IMR-90 (cell line): ENCODE results near the gene OR8B3. TPM values are rescaled to one million over a fixed set of nuclear protein-coding genes. Genes with fewer than 3 reads are reported as not detected.

Experiments used
- ATAC-seq: fragments of 200-7000 bp; cut with Tn5 transposase; 2 replicates; pipeline ENCODE4 v1.9.1; 2020; ENCODE audit warnings: low read depth, mild to moderate bottlenecking, moderate library complexity
- BruUV-seq: library from RNA; stranded (reverse); fragments of 400-500 nt; replicated peaks from 2 replicates; lab custom pipeline; 2021; lab: Mats Ljungman, UMichigan
- CTCF ChIA-PET: fragments of 300-600 bp; formaldehyde crosslinking; extraction: SDS; loops from one replicate; lab custom pipeline; 2021; ENCODE audit warnings: antibody characterized with exemption; lab: Yijun Ruan, JAX
- POLR2A ChIA-PET: fragments of 300-600 bp; sonication (Branson Sonifier 250); formaldehyde crosslinking; loops from one replicate; lab custom pipeline; 2022; ENCODE audit warnings: antibody characterized with exemption; ENCODE audit not compliant: unreplicated experiment; lab: Charles Lee
- DNase-seq: peaks from one replicate; pipeline ENCODE4 v3.0.0; 2013
- H2AFZ ChIP-seq: replicated peaks from 2 replicates; pipeline ENCODE3; 2013; ENCODE audit warnings: low read length, mild to moderate bottlenecking; ENCODE audit not compliant: poor library complexity
- H2AK5ac ChIP-seq: 2 replicates; pipeline ENCODE4 v1.6.1; 2013; ENCODE audit warnings: low read depth, low read length, inconsistent platforms
- H2AK9ac ChIP-seq: replicated peaks from 2 replicates; pipeline ENCODE3; 2013; ENCODE audit warnings: mild to moderate bottlenecking, low read depth, low read length, moderate library complexity; ENCODE audit not compliant: poor library complexity
- H2BK120ac ChIP-seq: 2 replicates; pipeline ENCODE4 v1.6.1; 2013; ENCODE audit warnings: low read depth, low read length, inconsistent platforms
- H2BK15ac ChIP-seq: 3 replicates; pipeline ENCODE4 v1.6.1; 2013; ENCODE audit warnings: low read depth, low read length, inconsistent platforms
- H2BK20ac ChIP-seq: 2 replicates; pipeline ENCODE4 v1.6.1; 2013; ENCODE audit warnings: low read depth, mild to moderate bottlenecking, inconsistent platforms, low read length, moderate library complexity
- H2BK5ac ChIP-seq: 2 replicates; pipeline ENCODE4 v1.6.1; 2013; ENCODE audit warnings: mild to moderate bottlenecking, low read depth, low read length, inconsistent platforms; ENCODE audit not compliant: poor library complexity, severe bottlenecking
- H3K14ac ChIP-seq: replicated peaks from 2 replicates; pipeline ENCODE4 v1.6.1; 2013; ENCODE audit warnings: low read depth, low read length, inconsistent platforms
- H3K18ac ChIP-seq: 2 replicates; pipeline ENCODE4 v1.6.1; 2013; ENCODE audit warnings: low read depth, low read length, control low read depth
- H3K23ac ChIP-seq: 2 replicates; pipeline ENCODE4 v1.6.1; 2013; ENCODE audit warnings: low read depth, low read length, inconsistent platforms
- H3K27ac ChIP-seq: 2 replicates; pipeline ENCODE4 v1.5.1; 2013; ENCODE audit warnings: mild to moderate bottlenecking, control low read depth, low read length; ENCODE audit not compliant: insufficient read depth
- H3K27me3 ChIP-seq: 2 replicates; pipeline ENCODE4 v1.6.1; 2013; ENCODE audit warnings: low read length; ENCODE audit not compliant: control insufficient read depth, insufficient read depth
- H3K36me3 ChIP-seq: 2 replicates; pipeline ENCODE4 v1.6.1; 2013; ENCODE audit warnings: low read length, mixed read lengths; ENCODE audit not compliant: control insufficient read depth, insufficient read depth
- H3K4ac ChIP-seq: 2 replicates; pipeline ENCODE4 v1.6.1; 2013; ENCODE audit warnings: low read depth, low read length, inconsistent platforms
- H3K4me1 ChIP-seq: 2 replicates; pipeline ENCODE4 v1.6.1; 2013; ENCODE audit warnings: low read length, mixed read lengths; ENCODE audit not compliant: control insufficient read depth, insufficient read depth
- H3K4me2 ChIP-seq: 2 replicates; pipeline ENCODE4 v1.6.1; 2013; ENCODE audit warnings: low read depth, mild to moderate bottlenecking, control low read depth, low read length, moderate library complexity
- H3K4me3 ChIP-seq: 2 replicates; pipeline ENCODE4 v1.5.1; 2013; ENCODE audit warnings: low read depth, mild to moderate bottlenecking, control low read depth, low read length, moderate library complexity; ENCODE audit not compliant: insufficient read depth
- H3K56ac ChIP-seq: 2 replicates; pipeline ENCODE4 v1.6.1; 2013; ENCODE audit warnings: low read length, inconsistent platforms; ENCODE audit not compliant: insufficient read depth; ENCODE audit errors: extremely low read depth
- H3K79me1 ChIP-seq, 2 experiments: 2 replicates each; pipeline ENCODE4 v1.6.1; 2013; ENCODE audit warnings: low read length in 2 of 2, inconsistent platforms in 1 of 2, low read depth in 1 of 2
- H3K9ac ChIP-seq: 2 replicates; pipeline ENCODE4 v1.6.1; 2013; ENCODE audit warnings: low read depth, low read length, control low read depth
- H3K9me1 ChIP-seq: 2 replicates; pipeline ENCODE4 v1.6.1; 2013; ENCODE audit warnings: low read length, inconsistent platforms; ENCODE audit not compliant: insufficient read depth
- H3K9me3 ChIP-seq: 2 replicates; pipeline ENCODE4 v1.6.1; 2013; ENCODE audit warnings: low read length; ENCODE audit not compliant: control insufficient read depth, insufficient read depth
- H4K20me1 ChIP-seq: 2 replicates; pipeline ENCODE4 v1.6.1; 2013; ENCODE audit warnings: low read length, inconsistent platforms; ENCODE audit not compliant: insufficient read depth
- H4K5ac ChIP-seq: 2 replicates; pipeline ENCODE4 v1.6.1; 2013; ENCODE audit warnings: mild to moderate bottlenecking, low read depth, low read length, control low read depth
- H4K8ac ChIP-seq, 2 experiments: 2 replicates each; pipeline ENCODE4 v1.6.1; 2013; ENCODE audit warnings: low read depth in 2 of 2, low read length in 2 of 2, control low read depth in 1 of 2, inconsistent platforms in 1 of 2
- H4K91ac ChIP-seq: 2 replicates; pipeline ENCODE4 v1.6.1; 2013; ENCODE audit warnings: low read depth, low read length, inconsistent platforms; ENCODE audit not compliant: insufficient read depth
- BHLHE40 ChIP-seq: fragments of 150-350 bp; IDR thresholded peaks from 2 replicates; pipeline ENCODE4 v1.6.1; 2016; ENCODE audit warnings: mild to moderate bottlenecking, low read depth, low read length
- CEBPB ChIP-seq: IDR thresholded peaks from 2 replicates; pipeline ENCODE4 v1.6.1; 2012; ENCODE audit warnings: low read depth, low read length, improper control_type of control experiment
- CHD1 ChIP-seq: IDR thresholded peaks from 2 replicates; pipeline ENCODE4 v1.6.1; 2012; ENCODE audit warnings: low read depth, low read length, improper control_type of control experiment
- FOS ChIP-seq: fragments of 150-350 bp; IDR thresholded peaks from 2 replicates; pipeline ENCODE4 v1.6.1; 2016; ENCODE audit warnings: low read depth, low read length
- MAFK ChIP-seq: IDR thresholded peaks from 2 replicates; pipeline ENCODE4 v1.6.1; 2012; ENCODE audit warnings: low read depth, low read length, improper control_type of control experiment
- MAZ ChIP-seq: IDR thresholded peaks from 2 replicates; pipeline ENCODE4 v1.6.1; 2012; ENCODE audit warnings: low read depth, mild to moderate bottlenecking, low read length, improper control_type of control experiment, moderate library complexity, borderline replicate concordance
- RAD21 ChIP-seq: IDR thresholded peaks from 2 replicates; pipeline ENCODE4 v1.6.1; 2012; ENCODE audit warnings: low read length, improper control_type of control experiment
- RCOR1 ChIP-seq: IDR thresholded peaks from 2 replicates; pipeline ENCODE4 v1.6.1; 2012; ENCODE audit warnings: mild to moderate bottlenecking, low read length, improper control_type of control experiment; ENCODE audit not compliant: insufficient replicate concordance
- SMC3 ChIP-seq: fragments of 150-350 bp; IDR thresholded peaks from 2 replicates; pipeline ENCODE4 v1.6.1; 2016; ENCODE audit warnings: low read depth, mild to moderate bottlenecking, antibody characterized with exemption, low read length, moderate library complexity
- WGBS, 2 experiments: methylation state at CpG; one replicate each; pipeline versions ENCODE4 v1.1.5 to v1.1.7; 2013; ENCODE audit warnings: missing lambda C conversion rate in 2 of 2; ENCODE audit not compliant: insufficient read length in 1 of 2; ENCODE audit errors: extremely low coverage in 2 of 2; 5-methylcytosine and 5-hydroxymethylcytosine counted together
- dilution Hi-C: fragments of 300-500 bp; cut with HindIII; formaldehyde crosslinking; loops from one replicate; pipeline ENCODE4 v1.14.3; 2018; ENCODE audit warnings: low sequenced_read_pairs; ENCODE audit not compliant: unreplicated experiment
- in situ Hi-C: fragments of 300-500 bp; cut with MboI; formaldehyde crosslinking; loops from 3 replicates; pipeline ENCODE4 v1.14.3; 2019; ENCODE audit warnings: low sequenced_read_pairs, inconsistent platforms, mixed read lengths
- intact Hi-C: fragments of 100-400 bp; cut with micrococcal nuclease; formaldehyde crosslinking; loops from 2 replicates; pipeline ENCODE4 v1.10.0; 2022
- polyA plus RNA-seq, 3 experiments: library from polyadenylated mRNA; depleted of rRNA; stranded (reverse); fragments of >200 nt; gene quantifications; 2 replicates each; pipeline ENCODE4 v1.2.3, GENCODE V29; 2012; ENCODE audit warnings: low replicate concordance in 1 of 3
- total RNA-seq: library from RNA; depleted of rRNA; stranded (reverse); fragments of >200 nt; gene quantifications from 2 replicates; pipeline ENCODE4 v1.2.3, GENCODE V29; 2012
- TF ChIP-seq, protein P1 (sequence below): fragments of 150-350 bp; IDR thresholded peaks from 2 replicates; pipeline ENCODE4 v1.6.1; 2016; ENCODE audit warnings: low read depth, mild to moderate bottlenecking, low read length, moderate library complexity, borderline replicate concordance
- TF ChIP-seq, protein P2 (sequence below): fragments of 150-350 bp; IDR thresholded peaks from 2 replicates; pipeline ENCODE4 v1.6.1; 2017; ENCODE audit warnings: mild to moderate bottlenecking, antibody characterized with exemption, low read length, low read depth

Gene OR8B3
- total and polyA plus RNA-seq, 2 of the 4 experiments (the other 2 are of a cell fraction) = not detected

DNA sequence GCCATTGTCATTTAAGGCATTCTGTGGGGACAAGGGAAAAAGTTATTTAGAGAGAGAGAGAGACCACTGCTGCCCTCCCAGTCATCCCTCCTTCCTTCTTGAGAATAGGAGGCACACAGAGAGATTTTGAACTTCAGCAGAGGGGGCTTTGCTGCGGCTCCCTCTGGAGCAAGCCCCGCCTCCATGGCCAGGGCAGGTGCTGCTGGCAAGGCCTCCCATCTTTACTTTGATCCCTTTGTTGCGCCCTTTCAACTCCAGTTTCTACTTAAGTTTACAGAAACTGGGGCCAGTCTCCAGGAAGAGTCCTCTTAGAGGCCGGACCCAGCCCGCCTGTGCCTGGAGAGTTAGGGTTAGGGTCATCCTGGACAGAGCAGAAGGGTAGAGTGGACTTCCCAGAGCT, 42.3 kb upstream of the OR8B3 start:
- dilution Hi-C loops = no loop called here
- H3K9ac ChIP-seq = no peak overlapping the region
- H3K4me1 ChIP-seq = no peaks in the 10 kb centered on the region
- in situ Hi-C loops = no loop called here
- intact Hi-C loops = no loop called here
- no peak overlapping the region for H2AK5ac ChIP-seq
- H2AK9ac ChIP-seq = no peak overlapping the region
- H3K79me1 ChIP-seq = no peaks in the 10 kb centered on the region
- no peak overlapping the region for H2BK120ac ChIP-seq
- H4K8ac ChIP-seq = no peak overlapping the region
- H4K91ac ChIP-seq = no peak overlapping the region
- no peak for TF ChIP-seq CEBPB
- TF ChIP-seq, protein P1, sequence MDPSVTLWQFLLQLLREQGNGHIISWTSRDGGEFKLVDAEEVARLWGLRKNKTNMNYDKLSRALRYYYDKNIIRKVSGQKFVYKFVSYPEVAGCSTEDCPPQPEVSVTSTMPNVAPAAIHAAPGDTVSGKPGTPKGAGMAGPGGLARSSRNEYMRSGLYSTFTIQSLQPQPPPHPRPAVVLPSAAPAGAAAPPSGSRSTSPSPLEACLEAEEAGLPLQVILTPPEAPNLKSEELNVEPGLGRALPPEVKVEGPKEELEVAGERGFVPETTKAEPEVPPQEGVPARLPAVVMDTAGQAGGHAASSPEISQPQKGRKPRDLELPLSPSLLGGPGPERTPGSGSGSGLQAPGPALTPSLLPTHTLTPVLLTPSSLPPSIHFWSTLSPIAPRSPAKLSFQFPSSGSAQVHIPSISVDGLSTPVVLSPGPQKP = no peak
- TF ChIP-seq, protein P2, sequence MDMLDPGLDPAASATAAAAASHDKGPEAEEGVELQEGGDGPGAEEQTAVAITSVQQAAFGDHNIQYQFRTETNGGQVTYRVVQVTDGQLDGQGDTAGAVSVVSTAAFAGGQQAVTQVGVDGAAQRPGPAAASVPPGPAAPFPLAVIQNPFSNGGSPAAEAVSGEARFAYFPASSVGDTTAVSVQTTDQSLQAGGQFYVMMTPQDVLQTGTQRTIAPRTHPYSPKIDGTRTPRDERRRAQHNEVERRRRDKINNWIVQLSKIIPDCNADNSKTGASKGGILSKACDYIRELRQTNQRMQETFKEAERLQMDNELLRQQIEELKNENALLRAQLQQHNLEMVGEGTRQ = no peak
- TF ChIP-seq RAD21 = no peak
- TF ChIP-seq SMC3 = no peak
- no peak for TF ChIP-seq RCOR1
- no peak for TF ChIP-seq BHLHE40
- no peak for TF ChIP-seq MAZ
- no peak for TF ChIP-seq CHD1
- no peak for TF ChIP-seq MAFK
- TF ChIP-seq FOS = no peak
- no peak overlapping the region for H3K23ac ChIP-seq
- no peak overlapping the region for H4K5ac ChIP-seq
- no peaks in the 10 kb centered on the region for H4K20me1 ChIP-seq
- ChIA-PET CTCF (no interaction called here), POLR2A (no interaction called here)
- no peaks in the 10 kb centered on the region for H3K9me1 ChIP-seq
- no peak overlapping the region for H3K56ac ChIP-seq
- H2BK5ac ChIP-seq = no peak overlapping the region
- H3K4ac ChIP-seq = no peak overlapping the region
- H3K27ac ChIP-seq = no peak overlapping the region
- WGBS, 2 experiments = no CpG with 5 or more reads among the region's 5 CpGs
- no peak overlapping the region for H3K18ac ChIP-seq
- no peaks in the 10 kb centered on the region; the same call in 1 of the 2 replicates for H3K27me3 ChIP-seq
- BruUV-seq = no TSS peak
- no peak overlapping the region for H2BK20ac ChIP-seq
- H2AFZ ChIP-seq = no peak overlapping the region
- no peak overlapping the region for H2BK15ac ChIP-seq
- DNase-seq (no peak), ATAC-seq (no peak)
- H3K14ac ChIP-seq = no peak overlapping the region
- no peak overlapping the region for H3K4me3 ChIP-seq
- no peaks in the 10 kb centered on the region for H3K36me3 ChIP-seq
- H3K4me2 ChIP-seq = no peak overlapping the region
- no peaks in the 10 kb centered on the region for H3K9me3 ChIP-seq
